H9 (cell line): ENCODE data around the gene PDE4C. TPM values are rescaled to one million over a fixed set of nuclear protein-coding genes. Genes with fewer than 3 reads are reported as not detected.
A peak's percentile ranks its signal among the peaks of the same experiment; 100 is the strongest.

Source experiments
- DNase-seq: peaks from one replicate; pipeline ENCODE4 v3.0.0-alpha.2; 2017
- H2AFZ ChIP-seq: one replicate; pipeline ENCODE4 v1.6.1; 2013; ENCODE audit warnings: mild to moderate bottlenecking, low read length, control low read depth, moderate library complexity
- H2AK5ac ChIP-seq: 2 replicates; pipeline ENCODE4 v1.6.1; 2013; ENCODE audit warnings: low read length, control low read depth, mixed read lengths; ENCODE audit not compliant: insufficient read length
- H2BK120ac ChIP-seq: one replicate; pipeline ENCODE4 v1.6.1; 2013; ENCODE audit warnings: low read depth, mild to moderate bottlenecking, low read length, control low read depth, inconsistent platforms; ENCODE audit not compliant: poor library complexity, severe bottlenecking
- H2BK12ac ChIP-seq: 2 replicates; pipeline ENCODE4 v1.6.1; 2013; ENCODE audit warnings: low read length, control low read depth, mixed read lengths, low read depth; ENCODE audit not compliant: insufficient read length
- H2BK15ac ChIP-seq: 2 replicates; pipeline ENCODE4 v1.6.1; 2013; ENCODE audit warnings: low read depth, low read length, control low read depth
- H2BK20ac ChIP-seq: one replicate; pipeline ENCODE4 v1.6.1; 2013; ENCODE audit warnings: low read depth, mild to moderate bottlenecking, low read length, control low read depth, inconsistent platforms; ENCODE audit not compliant: poor library complexity, severe bottlenecking
- H2BK5ac ChIP-seq: 2 replicates; pipeline ENCODE4 v1.6.1; 2013; ENCODE audit warnings: low read length, control low read depth, mixed read lengths; ENCODE audit not compliant: insufficient read length
- H3K14ac ChIP-seq: 2 replicates; pipeline ENCODE4 v1.6.1; 2013; ENCODE audit warnings: low read length, control low read depth; ENCODE audit not compliant: insufficient read depth
- H3K18ac ChIP-seq: 2 replicates; pipeline ENCODE4 v1.6.1; 2013; ENCODE audit warnings: low read depth, mild to moderate bottlenecking, mixed read lengths, low read length, control low read depth; ENCODE audit not compliant: insufficient read length
- H3K23ac ChIP-seq: 2 replicates; pipeline ENCODE4 v1.6.1; 2013; ENCODE audit warnings: low read length, control low read depth, mixed read lengths, low read depth; ENCODE audit not compliant: insufficient read length
- H3K23me2 ChIP-seq: 2 replicates; pipeline ENCODE4 v1.6.1; 2013; ENCODE audit warnings: low read depth, mild to moderate bottlenecking, mixed read lengths, low read length, control low read depth; ENCODE audit not compliant: insufficient read length, poor library complexity, severe bottlenecking
- H3K27ac ChIP-seq: 2 replicates; pipeline ENCODE4 v1.5.1; 2013; ENCODE audit warnings: low read length, control low read depth, mixed read lengths, low read depth; ENCODE audit not compliant: insufficient read length
- H3K27me3 ChIP-seq: 2 replicates; pipeline ENCODE4 v1.6.1; 2013; ENCODE audit warnings: low read length, control low read depth, inconsistent platforms; ENCODE audit not compliant: insufficient read depth
- H3K4ac ChIP-seq: 2 replicates; pipeline ENCODE4 v1.6.1; 2013; ENCODE audit warnings: low read depth, mild to moderate bottlenecking, control low read depth, inconsistent platforms, low read length, moderate library complexity
- H3K4me1 ChIP-seq: 2 replicates; pipeline ENCODE4 v1.6.1; 2013; ENCODE audit warnings: low read length, control low read depth, inconsistent platforms; ENCODE audit not compliant: insufficient read depth
- H3K4me2 ChIP-seq: 2 replicates; pipeline ENCODE4 v1.6.1; 2013; ENCODE audit warnings: low read length, control low read depth, mixed read lengths; ENCODE audit not compliant: insufficient read length, insufficient read depth
- H3K56ac ChIP-seq: 2 replicates; pipeline ENCODE4 v1.6.1; 2013; ENCODE audit warnings: low read depth, mild to moderate bottlenecking, mixed read lengths, low read length, control low read depth; ENCODE audit not compliant: insufficient read length
- H3K79me1 ChIP-seq: 2 replicates; pipeline ENCODE4 v1.6.1; 2013; ENCODE audit warnings: low read depth, mild to moderate bottlenecking, moderate library complexity, low read length, control low read depth, inconsistent platforms; ENCODE audit not compliant: insufficient read depth, poor library complexity, severe bottlenecking
- H3K79me2 ChIP-seq: 2 replicates; pipeline ENCODE4 v1.6.1; 2013; ENCODE audit warnings: low read length, control low read depth, inconsistent platforms; ENCODE audit not compliant: insufficient read depth
- H3K9ac ChIP-seq: 2 replicates; pipeline ENCODE4 v1.6.1; 2013; ENCODE audit warnings: low read length, control low read depth, mixed read lengths; ENCODE audit not compliant: insufficient read length; ENCODE audit errors: extremely low read depth
- H3K9me3 ChIP-seq: one replicate; pipeline ENCODE4 v1.6.1; 2013; ENCODE audit warnings: low read depth, low read length, inconsistent platforms; ENCODE audit not compliant: control insufficient read depth
- H3T11ph ChIP-seq: one replicate; pipeline ENCODE4 v1.6.1; 2013; ENCODE audit warnings: mild to moderate bottlenecking, low read length, control low read depth, inconsistent platforms
- H4K20me1 ChIP-seq: one replicate; pipeline ENCODE4 v1.6.1; 2013; ENCODE audit not compliant: control insufficient read depth, insufficient read length, insufficient read depth
- H4K5ac ChIP-seq: 2 replicates; pipeline ENCODE4 v1.6.1; 2013; ENCODE audit warnings: low read depth, mild to moderate bottlenecking, mixed read lengths, low read length, control low read depth; ENCODE audit not compliant: insufficient read length
- H4K8ac ChIP-seq: replicated peaks from 2 replicates; pipeline ENCODE4 v1.6.1; 2013; ENCODE audit warnings: low read length, control low read depth, mixed read lengths, low read depth; ENCODE audit not compliant: insufficient read length
- H4K91ac ChIP-seq: 2 replicates; pipeline ENCODE4 v1.6.1; 2013; ENCODE audit warnings: low read depth, mild to moderate bottlenecking, moderate library complexity, mixed read lengths, low read length, control low read depth; ENCODE audit not compliant: insufficient read length
- H3K27ac Mint-ChIP-seq, 3 experiments: 2 replicates in 2 of 3; 3 replicates in 1 of 3; pipeline ENCODE4 v1.8.0; 2020 to 2021; ENCODE audit warnings: mixed read lengths in 3 of 3, mild to moderate bottlenecking in 1 of 3, moderate library complexity in 1 of 3
- H3K27me3 Mint-ChIP-seq: 2 replicates; pipeline ENCODE4 v1.8.0; 2021; ENCODE audit warnings: low read depth, mild to moderate bottlenecking, moderate library complexity, mixed read lengths
- H3K36me3 Mint-ChIP-seq, 3 experiments: 2 replicates in 2 of 3; 3 replicates in 1 of 3; pipeline ENCODE4 v1.8.0; 2020 to 2021; ENCODE audit warnings: low read depth in 3 of 3, mixed read lengths in 3 of 3; ENCODE audit not compliant: insufficient read depth in 1 of 3
- H3K4me1 Mint-ChIP-seq, 2 experiments: 2 replicates each; pipeline ENCODE4 v1.8.0; 2020; ENCODE audit warnings: mixed read lengths in 2 of 2
- H3K4me3 Mint-ChIP-seq, 2 experiments: 2 replicates in 1 of 2; 3 replicates in 1 of 2; pipeline ENCODE4 v1.8.0; 2020 to 2021; ENCODE audit warnings: mild to moderate bottlenecking in 2 of 2, mixed read lengths in 2 of 2, moderate library complexity in 1 of 2
- H3K9me3 Mint-ChIP-seq, 2 experiments: 2 replicates in 1 of 2; 3 replicates in 1 of 2; pipeline ENCODE4 v1.8.0; 2020; ENCODE audit warnings: mild to moderate bottlenecking in 2 of 2, mixed read lengths in 2 of 2, moderate library complexity in 1 of 2
- CTCF ChIP-seq: fragments of 200-600 bp; sonication (generic); conservative IDR thresholded peaks from 3 replicates; pipeline ENCODE4 v1.8.0; 2021; ENCODE audit warnings: antibody characterized with exemption, mild to moderate bottlenecking
- WGBS: extraction: QIAGEN DNeasy Blood & Tissue Kit; methylation state at CpG from one replicate; pipeline ENCODE4 v1.1.7; 2013; ENCODE audit warnings: missing lambda C conversion rate, low lambda C conversion rate, mixed read lengths; ENCODE audit not compliant: insufficient read length; ENCODE audit errors: extremely low coverage; 5-methylcytosine and 5-hydroxymethylcytosine counted together
- total RNA-seq: library from RNA; stranded (reverse); gene quantifications from 2 replicates; pipeline ENCODE4 v1.2.1, GENCODE V29; 2021

PDE4C gene
- total RNA-seq, 1 experiment from 2014 or later: 1.8 TPM

GRCh38 chr19:18226956-18227780 lies 930 bp upstream of the PDE4C start:
- Mint-ChIP-seq H3K9me3 (peaks cover 0 to 2% of the 10 kb centered on the region in 2 experiments; a peak in 2 of 5 replicates), H3K4me3 (peak overlapping the region in 1 of 2 experiments; percentile 47; a peak in 2 of 5 replicates), H3K27me3 (peaks cover 34% of the 10 kb centered on the region), H3K36me3 (no peaks in the 10 kb centered on the region; a peak in 1 of 7 replicates), H3K4me1 (peaks cover 34 to 42% of the 10 kb centered on the region in 2 experiments), H3K27ac (peak overlapping the region in 1 of 3 experiments; percentile 63; a peak in 1 of 7 replicates)
- Histone ChIP-seq H2BK5ac (no peak overlapping the region), H3K27me3 (peaks cover 2% of the 10 kb centered on the region; the same call in 1 of the 2 replicates), H3K9me3 (no peaks in the 10 kb centered on the region), H3K27ac (no peak overlapping the region), H2BK20ac (no peak overlapping the region), H3K79me1 (no peaks in the 10 kb centered on the region), H2BK15ac (no peak overlapping the region), H4K5ac (no peak overlapping the region), H2BK12ac (no peak overlapping the region), H3K18ac (no peak overlapping the region), H3K23me2 (peaks cover 6% of the 10 kb centered on the region), H4K20me1 (no peaks in the 10 kb centered on the region), H3K9ac (no peak overlapping the region), H3K23ac (no peak overlapping the region), H2AK5ac (no peak overlapping the region), H2BK120ac (no peak overlapping the region), H3K4me2 (no peak overlapping the region), H3K14ac (no peak overlapping the region; the same call in 1 of the 2 replicates), H3K4me1 (no peaks in the 10 kb centered on the region; the same call in 1 of the 2 replicates), H3K79me2 (no peaks in the 10 kb centered on the region), H4K91ac (no peak overlapping the region), H2AFZ (no peak overlapping the region), H3K4ac (no peak overlapping the region), H3K56ac (no peak overlapping the region), H4K8ac (no peak overlapping the region), H3T11ph (no peak overlapping the region)
- TF ChIP-seq CTCF: no peak
- DNase-seq: no peak
- WGBS: no CpG with 5 or more reads among the region's 18 CpGs
